Cerebellar cortex (tissue), 1 donor: ENCODE results near the gene TUBGCP6.
"Not testable (repeated sequence)": the region's sequence is repeated elsewhere in the genome, so short reads cannot be mapped to it uniquely, and the experiment has no call there.

Experiments
- DNase-seq: peaks from one replicate; pipeline ENCODE4 v3.0.0-alpha.2; 2015; ENCODE audit warnings: low spot score

Gene TUBGCP6

GRCh38 chr22:50169774-50170341 is 75.0 kb downstream of the TUBGCP6 start:
- no peak for DNase-seq

GRCh38 chr22:50169181-50169759 is 75.6 kb downstream of the TUBGCP6 start:
- DNase-seq = no peak

GRCh38 chr22:50168490-50169180 is 76.2 kb downstream of the TUBGCP6 start:
- not testable (repeated sequence) for DNase-seq

GRCh38 chr22:50167689-50168489 is 76.9 kb downstream of the TUBGCP6 start:
- DNase-seq = no peak
